Endometrium (tissue), 2 donors: Measurements from ENCODE around the gene SIAH1.
"Not testable (repeated sequence)": the region's sequence is repeated elsewhere in the genome, so short reads cannot be mapped to it uniquely, and the experiment has no call there.

ENCODE experiments used
- FAIRE-seq: peaks from 2 replicates; lab custom pipeline; 2012; peaks lifted over from hg19 to GRCh38; lab: Jason Lieb, UNC
- donor health status: control.
- donor health status: control.

SIAH1 gene

GRCh38 chr16:48366165-48367093 is 18.8 kb downstream of the SIAH1 start:
- no peak for FAIRE-seq

GRCh38 chr16:48365601-48366164 is 19.5 kb downstream of the SIAH1 start:
- no peak for FAIRE-seq

DNA sequence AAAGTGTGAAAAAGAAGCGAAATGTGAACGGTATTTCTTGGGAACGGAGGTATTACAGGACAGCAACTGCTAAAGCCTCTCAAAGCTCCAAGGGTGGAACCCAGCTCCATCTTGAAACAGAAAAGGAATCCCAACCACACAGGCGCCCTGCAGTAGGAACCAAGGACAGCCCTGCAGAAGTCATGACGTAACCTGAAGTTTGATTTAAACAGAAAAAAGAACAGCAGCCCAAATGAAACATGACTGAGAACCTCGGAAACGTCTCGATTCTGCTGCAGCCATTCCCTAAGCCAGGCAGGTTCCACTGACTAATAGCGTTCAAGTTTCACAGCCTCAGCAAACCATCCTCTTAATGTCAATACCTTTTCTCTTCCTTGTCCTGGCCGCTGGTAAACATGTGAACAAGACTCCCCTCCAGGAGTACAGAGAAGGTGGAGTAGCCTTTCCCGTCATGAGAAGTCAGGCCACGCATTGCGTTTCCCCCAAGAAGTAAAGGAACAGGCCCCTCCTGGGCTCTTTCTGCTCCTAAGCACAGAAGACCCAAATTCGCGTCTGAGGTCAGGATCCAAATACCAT is 20.1 kb downstream of the SIAH1 start:
- FAIRE-seq = no peak

DNA sequence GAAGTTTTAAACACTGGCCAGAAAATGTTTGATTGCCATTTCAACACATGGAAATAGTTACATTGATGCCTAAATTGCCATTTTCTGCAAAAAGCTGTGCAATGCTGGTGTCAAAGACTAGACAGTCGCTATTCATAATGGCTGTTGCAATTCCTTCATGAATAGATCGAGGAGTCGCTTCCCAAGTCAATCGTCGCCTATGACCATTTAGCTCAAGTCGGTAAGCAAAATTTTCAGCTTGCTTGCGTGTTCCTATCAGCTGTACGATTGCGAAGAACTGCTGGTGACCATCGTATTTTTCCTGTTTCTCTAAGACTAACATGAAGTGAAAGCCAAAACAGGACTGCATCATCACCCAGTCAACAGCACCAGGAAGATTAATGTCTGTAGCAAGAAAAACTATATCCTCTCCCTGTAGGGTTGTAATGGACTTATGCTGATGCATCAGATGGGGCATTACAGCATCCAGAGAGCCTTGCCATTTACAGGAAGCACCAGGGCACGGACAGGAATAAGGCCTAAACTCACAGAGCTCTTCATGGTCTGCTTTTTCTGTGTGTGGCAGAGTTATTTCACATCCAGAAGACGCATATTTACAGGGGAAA is 23.6 kb downstream of the SIAH1 start:
- no peak for FAIRE-seq

- no peak for FAIRE-seq
Measured at GRCh38 chr16:48361012-48361411, 24.2 kb downstream of the SIAH1 start.

- FAIRE-seq = no peak
Measured at GRCh38 chr16:48359983-48360382, 25.2 kb downstream of the SIAH1 start.

DNA sequence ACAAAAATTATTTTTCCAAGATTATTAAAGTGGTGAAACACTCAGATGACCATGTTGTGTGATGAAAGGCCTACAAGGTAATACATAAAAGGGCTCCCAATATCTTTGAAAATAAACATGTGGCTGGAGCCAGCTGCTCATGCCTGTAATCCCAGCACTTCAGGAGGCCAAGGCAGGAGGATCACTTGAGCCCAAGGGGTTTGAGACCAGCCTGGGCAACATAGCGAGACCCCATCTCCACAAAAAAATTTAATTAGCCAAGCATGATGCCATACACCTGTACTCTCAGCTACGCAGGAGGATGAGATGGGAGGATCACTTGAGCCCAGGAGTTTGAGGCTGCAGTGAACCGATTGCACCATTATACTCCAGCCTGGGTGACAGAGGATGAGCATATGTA is 26.8 kb downstream of the SIAH1 start:
- no peak for FAIRE-seq

- FAIRE-seq = no peak
Measured at GRCh38 chr16:48356633-48357376, 28.4 kb downstream of the SIAH1 start.

DNA sequence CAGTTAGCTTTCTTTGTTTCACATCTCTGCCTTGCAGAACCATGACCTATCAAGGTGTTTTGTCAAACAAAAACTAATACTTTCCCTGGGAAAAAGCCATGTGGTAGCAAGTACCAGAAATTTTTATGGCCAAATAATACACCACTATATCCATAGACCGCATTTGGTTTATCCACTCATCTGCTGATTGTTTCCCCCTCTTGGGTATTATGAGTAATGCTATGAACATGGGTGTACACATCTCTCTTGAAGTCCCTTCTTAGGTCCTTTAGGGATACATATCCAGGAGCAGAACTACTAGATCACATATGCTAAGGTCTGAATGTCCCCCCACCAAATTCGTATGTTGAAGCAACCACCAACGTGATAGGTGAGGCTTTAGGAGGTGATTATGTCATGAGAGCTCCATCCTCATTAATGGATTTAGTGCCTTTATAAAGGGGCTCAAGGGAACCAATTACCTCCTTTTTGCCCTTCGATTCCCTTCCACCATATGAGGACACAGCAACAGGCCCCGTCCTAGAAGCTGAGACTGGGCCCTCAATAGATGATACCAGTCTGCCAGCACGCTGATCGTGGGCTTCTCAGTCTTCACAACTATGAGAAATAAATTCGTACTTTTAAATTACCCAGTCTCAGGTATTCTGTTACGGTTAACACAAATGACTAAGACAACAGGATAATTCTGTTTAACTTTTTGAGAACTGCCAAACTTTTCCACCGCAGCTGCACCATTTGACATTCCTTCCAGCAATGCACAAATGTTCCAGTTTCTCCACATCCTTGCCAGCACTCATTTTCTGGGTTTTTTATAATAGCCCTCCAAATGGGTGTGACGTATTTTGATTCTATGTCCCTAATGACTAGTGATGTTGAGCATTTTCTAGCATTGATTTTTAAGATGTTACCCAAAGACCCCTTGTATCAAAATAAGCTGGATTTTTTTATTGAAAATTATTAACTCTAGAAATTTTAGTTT is 30.0 kb downstream of the SIAH1 start:
- FAIRE-seq = no peak

GRCh38 chr16:48354385-48354784 is 30.8 kb downstream of the SIAH1 start:
- not testable (repeated sequence) for FAIRE-seq

GRCh38 chr16:48353565-48354163 is 31.5 kb downstream of the SIAH1 start:
- no peak for FAIRE-seq

DNA sequence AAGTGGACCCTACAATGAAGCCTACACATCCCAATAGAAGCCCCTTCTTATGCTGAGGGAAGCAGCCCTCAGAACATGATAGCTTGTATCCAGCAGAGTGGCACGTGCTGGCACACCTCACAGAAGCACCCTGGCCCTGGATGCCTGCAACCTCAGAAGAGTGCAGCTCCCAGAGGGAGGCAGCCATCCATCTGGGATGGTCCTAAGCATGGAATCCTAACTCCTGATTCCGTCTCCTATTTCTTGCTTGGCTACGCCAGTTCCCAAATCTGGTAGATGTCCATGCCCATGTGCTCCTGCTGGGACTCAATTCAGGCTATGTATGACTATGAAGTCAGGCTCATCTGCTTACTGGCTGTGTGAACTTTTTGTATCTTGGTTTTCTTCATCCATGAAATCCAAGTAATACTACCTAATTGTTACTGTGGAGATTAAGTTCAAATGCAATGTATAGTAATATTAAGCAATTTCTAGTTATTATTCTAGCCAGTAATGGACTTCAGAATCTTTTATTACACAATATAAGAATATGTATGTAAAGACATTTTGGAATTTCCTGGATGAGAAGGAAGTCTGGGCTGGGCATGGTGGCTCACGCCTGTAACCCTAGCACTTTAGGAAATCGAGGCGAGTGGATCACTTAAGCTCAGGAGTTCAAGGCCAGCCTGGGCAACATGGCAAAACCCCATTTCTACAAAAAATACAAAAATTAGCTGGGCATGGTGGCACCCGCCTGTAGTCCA is 32.4 kb downstream of the SIAH1 start:
- no peak for FAIRE-seq

DNA sequence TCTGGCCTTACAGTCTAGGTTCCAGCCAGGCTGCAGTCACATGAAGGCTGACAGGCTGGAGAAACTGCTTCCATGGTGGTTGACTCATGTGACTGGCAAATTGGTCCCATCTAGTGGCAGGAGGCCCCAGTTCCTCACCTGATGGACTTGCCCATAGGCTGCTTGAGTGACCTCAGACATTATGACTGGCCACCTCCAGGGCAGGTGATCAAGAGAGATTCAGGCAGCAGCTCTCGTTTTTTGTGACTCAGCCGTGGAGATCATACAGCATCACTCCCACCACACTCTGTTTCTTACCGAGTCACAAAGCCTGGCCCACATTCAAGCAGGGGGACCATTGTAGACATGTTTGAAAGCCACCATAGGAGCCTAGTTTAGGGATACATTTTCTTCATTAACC is 34.5 kb downstream of the SIAH1 start:
- no peak for FAIRE-seq

DNA sequence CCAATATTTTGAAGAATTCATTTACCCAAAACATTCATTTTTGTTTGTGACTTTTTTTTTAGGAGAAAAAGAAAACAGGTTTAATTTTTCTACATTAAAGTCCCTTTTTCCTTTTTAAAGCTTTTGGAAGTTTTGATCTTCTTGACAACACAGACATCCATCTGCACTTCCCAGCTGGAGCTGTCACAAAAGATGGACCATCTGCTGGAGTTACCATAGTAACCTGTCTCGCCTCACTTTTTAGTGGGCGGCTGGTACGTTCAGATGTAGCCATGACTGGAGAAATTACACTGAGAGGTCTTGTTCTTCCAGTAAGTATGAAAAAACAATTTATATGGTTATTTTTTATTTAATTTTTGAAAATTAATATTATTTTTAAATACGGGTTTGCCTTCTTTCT is 37.2 kb downstream of the SIAH1 start:
- no peak for FAIRE-seq

DNA sequence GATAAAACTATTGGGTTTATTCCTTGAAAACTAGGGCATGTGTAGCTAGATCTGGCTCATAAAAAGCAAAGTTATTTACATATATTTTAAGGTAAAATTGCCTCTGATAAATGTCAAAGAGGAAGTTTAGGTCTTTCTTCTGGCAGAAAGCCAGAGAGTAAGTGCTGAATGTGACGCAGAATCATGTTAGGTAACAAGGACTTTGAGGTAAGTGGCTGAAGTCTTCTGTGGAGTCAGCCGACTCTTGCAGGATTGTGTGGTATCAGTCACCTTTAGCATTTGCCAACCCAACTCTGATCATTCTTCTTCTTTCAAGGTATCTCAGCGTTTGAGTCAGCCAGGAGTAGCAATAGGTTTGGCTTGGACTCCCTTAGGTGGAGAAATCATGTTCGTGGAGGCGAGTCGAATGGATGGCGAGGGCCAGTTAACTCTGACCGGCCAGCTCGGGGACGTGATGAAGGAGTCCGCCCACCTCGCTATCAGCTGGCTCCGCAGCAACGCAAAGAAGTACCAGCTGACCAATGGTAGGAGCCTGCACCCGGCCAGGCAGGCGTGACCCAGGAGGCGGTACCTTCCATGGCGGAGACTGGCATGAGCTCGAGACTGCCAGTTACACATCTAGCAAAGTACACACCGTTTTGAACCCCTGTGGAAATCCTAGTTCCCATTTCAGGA is 37.9 kb downstream of the SIAH1 start:
- FAIRE-seq = no peak

GRCh38 chr16:48342591-48342990 is 42.6 kb downstream of the SIAH1 start:
- FAIRE-seq = no peak

DNA sequence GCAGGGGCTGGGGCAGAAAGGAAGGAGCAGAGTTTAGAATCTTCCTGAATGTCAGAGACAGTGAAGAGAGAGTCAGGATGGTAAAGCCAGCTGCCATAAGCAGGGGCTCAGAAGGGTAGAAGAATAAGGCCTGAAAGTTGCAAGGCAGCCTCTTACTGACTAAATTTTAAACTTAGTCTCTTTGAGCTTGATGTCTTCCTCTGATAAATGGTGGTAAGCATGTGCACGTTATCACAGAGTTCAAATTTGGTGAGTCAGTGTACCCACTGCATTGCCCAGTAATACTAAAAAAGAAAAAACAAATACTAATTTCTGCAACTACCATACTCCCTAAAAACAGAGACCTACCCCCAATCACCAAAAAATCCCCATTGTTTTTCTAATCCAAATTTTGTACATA is 45.2 kb downstream of the SIAH1 start:
- no peak for FAIRE-seq

- no peak for FAIRE-seq
Measured at GRCh38 chr16:48335961-48336360, 49.3 kb downstream of the SIAH1 start.

- no peak for FAIRE-seq
Measured at GRCh38 chr16:48334325-48334724, 50.9 kb downstream of the SIAH1 start.
